A549 (cell line): ENCODE results near the gene CADM2. TPM values are rescaled to one million over a fixed set of nuclear protein-coding genes. Genes with fewer than 3 reads are reported as not detected.

Experiments
- ATAC-seq, 2 experiments: fragments of 200-7000 bp in 1 of 2; fragments of >200 bp in 1 of 2; cut with Nextera tagmentation in 1 of 2; cut with Tn5 transposase in 1 of 2; 3 replicates each; pipeline versions ENCODE4 v1.8.0 to v1.9.1; 2018 to 2020; ENCODE audit warnings: mild to moderate bottlenecking in 1 of 2, moderate library complexity in 1 of 2
- CTCF ChIA-PET: fragments of 300-600 bp; sonication (Branson Sonifier 250); formaldehyde crosslinking; extraction: SDS; loops from one replicate; lab custom pipeline; 2021; ENCODE audit warnings: antibody characterized with exemption, inconsistent platforms; lab: Yijun Ruan, JAX
- POLR2A ChIA-PET: fragments of 350-600 bp; formaldehyde crosslinking; extraction: SDS; loops from one replicate; lab custom pipeline; 2021; ENCODE audit warnings: antibody characterized with exemption, inconsistent platforms; lab: Yijun Ruan, JAX
- DNase-seq, 2 experiments: peaks; one replicate each; pipeline versions ENCODE4 v3.0.0 to v3.0.0-alpha.2; 2011 to 2016; ENCODE audit warnings: low read depth in 1 of 2, low spot score in 1 of 2
- FAIRE-seq: peaks from 2 replicates; lab custom pipeline; 2011; peaks lifted over from hg19 to GRCh38; lab: Jason Lieb, UNC
- H3K27ac ChIP-seq, 2 experiments: fragments of >200 bp; sonication (Bioruptor Twin); formaldehyde crosslinking; 3 replicates each; pipeline ENCODE4 v1.5.1; 2016 to 2017
- H3K4me1 ChIP-seq: fragments of >200 bp; sonication (Bioruptor Twin); formaldehyde crosslinking; 3 replicates; pipeline ENCODE4 v1.6.1; 2016
- H3K4me2 ChIP-seq: fragments of >200 bp; sonication (Bioruptor Twin); formaldehyde crosslinking; 3 replicates; pipeline ENCODE4 v1.6.1; 2016
- H3K4me3 ChIP-seq: fragments of >200 bp; sonication (Bioruptor Twin); formaldehyde crosslinking; 3 replicates; pipeline ENCODE4 v1.5.1; 2016
- H3K9me3 ChIP-seq: fragments of >200 bp; sonication (Bioruptor Twin); formaldehyde crosslinking; 3 replicates; pipeline ENCODE4 v1.6.1; 2016
- BHLHE40 ChIP-seq: IDR thresholded peaks from 2 replicates; pipeline ENCODE4 v1.6.1; 2012; ENCODE audit warnings: low read depth, low read length, inconsistent platforms
- ELK1 ChIP-seq: fragments of 150-350 bp; IDR thresholded peaks from 2 replicates; pipeline ENCODE4 v1.6.1; 2014; ENCODE audit warnings: low read depth, mild to moderate bottlenecking, low read length
- FOSB ChIP-seq: fragments of 250-450 bp; sonication (Bioruptor Pico); IDR thresholded peaks from 2 replicates; pipeline ENCODE4 v1.5.0; 2020; ENCODE audit warnings: mild to moderate bottlenecking, moderate library complexity
- GATA3 ChIP-seq: IDR thresholded peaks from 2 replicates; pipeline ENCODE4 v1.6.1; 2012; ENCODE audit warnings: borderline replicate concordance
- HES2 ChIP-seq: fragments of >200 bp; sonication (Bioruptor Twin); formaldehyde crosslinking; IDR thresholded peaks from 2 replicates; pipeline ENCODE4 v1.6.1; 2016
- HMGXB4 ChIP-seq: fragments of 250-450 bp; sonication (Bioruptor Pico); IDR thresholded peaks from 2 replicates; pipeline ENCODE4 v1.5.0; 2021; ENCODE audit warnings: mild to moderate bottlenecking, moderate library complexity, borderline replicate concordance
- HOXB5 ChIP-seq: fragments of 250-450 bp; sonication (Bioruptor Pico); IDR thresholded peaks from 2 replicates; pipeline ENCODE4 v1.5.0; 2020; ENCODE audit warnings: mild to moderate bottlenecking, moderate library complexity
- JUNB ChIP-seq: fragments of >200 bp; sonication (Bioruptor Twin); formaldehyde crosslinking; IDR thresholded peaks from 2 replicates; pipeline ENCODE4 v1.6.1; 2016
- KDM5A ChIP-seq: fragments of 200-600 bp; sonication (generic); IDR thresholded peaks from 2 replicates; pipeline ENCODE4 v1.6.1; 2016; ENCODE audit warnings: antibody characterized with exemption, mild to moderate bottlenecking
- MAX ChIP-seq: IDR thresholded peaks from 2 replicates; pipeline ENCODE4 v1.6.1; 2012
- REST ChIP-seq: fragments of 200-600 bp; sonication (generic); IDR thresholded peaks from 2 replicates; pipeline ENCODE4 v1.6.1; 2016; ENCODE audit warnings: antibody characterized with exemption, mild to moderate bottlenecking, moderate library complexity
- USF2 ChIP-seq: fragments of 450-650 bp; IDR thresholded peaks from 2 replicates; pipeline ENCODE4 v1.6.1; 2014; ENCODE audit warnings: antibody characterized with exemption
- ZC3H11A ChIP-seq: fragments of 450-650 bp; IDR thresholded peaks from 2 replicates; pipeline ENCODE4 v1.6.1; 2014; ENCODE audit warnings: antibody characterized with exemption, mild to moderate bottlenecking
- ZFP36 ChIP-seq: fragments of 450-650 bp; IDR thresholded peaks from 2 replicates; pipeline ENCODE4 v1.6.1; 2014; ENCODE audit warnings: borderline replicate concordance; ENCODE audit not compliant: partially characterized antibody
- ZSCAN20 ChIP-seq: fragments of 250-450 bp; sonication (Bioruptor Pico); IDR thresholded peaks from 2 replicates; pipeline ENCODE4 v1.8.0; 2022; ENCODE audit warnings: mild to moderate bottlenecking, moderate library complexity
- WGBS: methylation state at CpG from one replicate; pipeline ENCODE4 v1.1.6; 2017; ENCODE audit errors: missing lambda C conversion rate; 5-methylcytosine and 5-hydroxymethylcytosine counted together
- polyA plus RNA-seq, 4 experiments: library from polyadenylated mRNA; depleted of rRNA in 3 of 4; stranded (reverse); fragments of >200 nt; fragmentation: RNase III in 1 of 4; extraction: RNeasy Plus Mini Kit Qiagen cat#74134 plus additional on column Dnase treatment in 1 of 4; gene quantifications; 2 replicates in 3 of 4; 3 replicates in 1 of 4; pipeline ENCODE4 v1.2.3, GENCODE V29; 2011 to 2017

CADM2 gene
- polyA plus RNA-seq, 2 of the 4 experiments (the other 2 are of a cell fraction): 0.05 to 0.71 TPM

- TF ChIP-seq GATA3: no peak
- TF ChIP-seq HOXB5 (CRISPR knock-in tag): no peak
- TF ChIP-seq MAX: no peak
Observed at GRCh38 chr3:85603378-85603777, 644.6 kb downstream of the CADM2 start (continued).

GRCh38 chr3:85604641-85605040, 645.9 kb downstream of the CADM2 start:
- ChIA-PET POLR2A (no interaction called here), CTCF (no interaction called here)
- 17% methylated on average over 3 of the region's 3 CpGs for WGBS
- H3K9me3 ChIP-seq: no peaks in the 10 kb centered on the region
- H3K4me3 ChIP-seq: no peak overlapping the region
- no peak for FAIRE-seq
- ATAC-seq: no peak
- TF ChIP-seq ZSCAN20 (CRISPR knock-in tag): no peak
- TF ChIP-seq, all 56 proteins: peak for 0
- Histone ChIP-seq H3K4me2 (no peak overlapping the region), H3K4me1 (no peaks in the 10 kb centered on the region), H3K27ac (no peak overlapping the region)
- no peak for DNase-seq

- H3K4me2 ChIP-seq: no peak overlapping the region
- no peak for DNase-seq
- H3K4me3 ChIP-seq: no peak overlapping the region
- no peaks in the 10 kb centered on the region for H3K9me3 ChIP-seq
- 10% methylated on average over 2 of the region's 2 CpGs for WGBS
- TF ChIP-seq ELK1: no peak
- no peak for TF ChIP-seq HES2
- FAIRE-seq: no peak
- no peak overlapping the region for H3K27ac ChIP-seq
- no peaks in the 10 kb centered on the region for H3K4me1 ChIP-seq
- POLR2A ChIA-PET: no interaction called here
- no peak for ATAC-seq
- CTCF ChIA-PET: no interaction called here
Observed at GRCh38 chr3:85605066-85605465, 646.3 kb downstream of the CADM2 start.

- ChIA-PET POLR2A (no interaction called here), CTCF (no interaction called here)
- ATAC-seq (no peak), FAIRE-seq (no peak), DNase-seq (no peak)
- H3K4me1 ChIP-seq: no peaks in the 10 kb centered on the region
- TF ChIP-seq REST: no peak
- TF ChIP-seq USF2: no peak
- TF ChIP-seq ZFP36: no peak
- TF ChIP-seq ZC3H11A: no peak
- TF ChIP-seq JUNB: no peak
- 6% methylated on average over 2 of the region's 2 CpGs for WGBS
- H3K9me3 ChIP-seq: no peaks in the 10 kb centered on the region
- H3K4me3 ChIP-seq: no peak overlapping the region
- no peak overlapping the region for H3K27ac ChIP-seq
- no peak overlapping the region for H3K4me2 ChIP-seq
Observed at GRCh38 chr3:85626662-85627061, 667.9 kb downstream of the CADM2 start.

- 50% methylated on average over 5 of the region's 5 CpGs for WGBS
- no peak overlapping the region for H3K4me2 ChIP-seq
- no peaks in the 10 kb centered on the region for H3K9me3 ChIP-seq
- TF ChIP-seq KDM5A: no peak
- no peak for TF ChIP-seq BHLHE40
- TF ChIP-seq FOSB (CRISPR knock-in tag): no peak
- TF ChIP-seq HMGXB4 (CRISPR knock-in tag): no peak
- H3K4me3 ChIP-seq: no peak overlapping the region
- H3K27ac ChIP-seq: no peak overlapping the region
- ATAC-seq: no peak
- CTCF ChIA-PET: no interaction called here
- no peak for FAIRE-seq
- POLR2A ChIA-PET: no interaction called here
- DNase-seq: no peak
- no peaks in the 10 kb centered on the region for H3K4me1 ChIP-seq
Observed at GRCh38 chr3:85627932-85628331, 669.1 kb downstream of the CADM2 start.
